Neutrophil (primary cell): ENCODE measurements around the gene FAM229B.

ENCODE experiments used
- H3K27ac ChIP-seq: fragments of 200-600 bp; sonication (generic); 2 replicates; pipeline ENCODE4 v1.5.1; 2016; ENCODE audit warnings: mild to moderate bottlenecking, moderate library complexity
- H3K27me3 ChIP-seq: fragments of 200-600 bp; sonication (generic); 2 replicates; pipeline ENCODE4 v1.6.0; 2016; ENCODE audit warnings: mild to moderate bottlenecking
- H3K36me3 ChIP-seq: fragments of 200-600 bp; sonication (generic); 2 replicates; pipeline ENCODE4 v1.5.1; 2017
- H3K4me1 ChIP-seq, 2 experiments: fragments of 200-600 bp in 1 of 2; sonication (generic) in 1 of 2; 1 replicate in 1 of 2; 2 replicates in 1 of 2; pipeline versions ENCODE4 v1.5.1 to v1.6.1; 2013 to 2016; ENCODE audit warnings: low read depth in 1 of 2, low read length in 1 of 2, mild to moderate bottlenecking in 1 of 2, moderate library complexity in 1 of 2; ENCODE audit not compliant: control insufficient read depth in 1 of 2, insufficient read depth in 1 of 2
- H3K4me3 ChIP-seq, 2 experiments: fragments of 200-600 bp in 1 of 2; sonication (generic) in 1 of 2; 1 replicate in 1 of 2; 2 replicates in 1 of 2; pipeline ENCODE4 v1.5.1; 2013 to 2016; ENCODE audit warnings: low read depth in 1 of 2, low read length in 1 of 2, mild to moderate bottlenecking in 1 of 2, moderate library complexity in 1 of 2
- H3K9me3 ChIP-seq: fragments of 200-600 bp; sonication (generic); 2 replicates; pipeline ENCODE4 v1.5.1; 2016
- CTCF ChIP-seq: fragments of 200-600 bp; sonication (generic); IDR thresholded peaks from 2 replicates; pipeline ENCODE4 v1.5.1; 2016; ENCODE audit warnings: antibody characterized with exemption

Gene FAM229B

GRCh38 chr6:112144145-112144926, 56.9 kb downstream of the FAM229B start:
- H3K36me3 ChIP-seq = no peaks in the 10 kb centered on the region
- no peaks in the 10 kb centered on the region for H3K9me3 ChIP-seq
- TF ChIP-seq CTCF = no peak
- no peaks in the 10 kb centered on the region for H3K27me3 ChIP-seq
- no peak overlapping the region for H3K4me3 ChIP-seq
- H3K4me1 ChIP-seq = no peaks in the 10 kb centered on the region
- H3K27ac ChIP-seq = no peak overlapping the region

- Histone ChIP-seq H3K9me3 (no peaks in the 10 kb centered on the region), H3K4me1 (no peaks in the 10 kb centered on the region), H3K27me3 (no peaks in the 10 kb centered on the region), H3K27ac (no peak overlapping the region), H3K4me3 (no peak overlapping the region), H3K36me3 (no peaks in the 10 kb centered on the region)
- no peak for TF ChIP-seq CTCF
Measured at GRCh38 chr6:112145080-112145573, 57.7 kb downstream of the FAM229B start.

GRCh38 chr6:112148103-112148502, 60.7 kb downstream of the FAM229B start:
- H3K36me3 ChIP-seq = no peaks in the 10 kb centered on the region
- no peaks in the 10 kb centered on the region for H3K9me3 ChIP-seq
- no peak for TF ChIP-seq CTCF
- no peaks in the 10 kb centered on the region for H3K4me1 ChIP-seq
- H3K4me3 ChIP-seq = no peak overlapping the region
- H3K27ac ChIP-seq = no peak overlapping the region
- no peaks in the 10 kb centered on the region for H3K27me3 ChIP-seq

- no peak overlapping the region for H3K27ac ChIP-seq
- H3K36me3 ChIP-seq = no peaks in the 10 kb centered on the region
- no peaks in the 10 kb centered on the region for H3K27me3 ChIP-seq
- TF ChIP-seq CTCF = no peak
- no peaks in the 10 kb centered on the region for H3K9me3 ChIP-seq
- no peaks in the 10 kb centered on the region for H3K4me1 ChIP-seq
- H3K4me3 ChIP-seq = no peak overlapping the region
Measured at GRCh38 chr6:112149236-112149635, 61.8 kb downstream of the FAM229B start.

- Histone ChIP-seq H3K4me3 (no peak overlapping the region), H3K9me3 (no peaks in the 10 kb centered on the region), H3K27ac (no peak overlapping the region), H3K36me3 (no peaks in the 10 kb centered on the region), H3K4me1 (no peaks in the 10 kb centered on the region), H3K27me3 (no peaks in the 10 kb centered on the region)
- TF ChIP-seq CTCF = no peak
Measured at GRCh38 chr6:112149719-112150263, 62.4 kb downstream of the FAM229B start.
